Vagina (tissue), 2 donors: Measurements from ENCODE around the gene CXCL11.

Experiments used
- POLR2A ChIP-seq, 2 donors: fragments of 450-650 bp; IDR thresholded peaks; one replicate each; pipeline ENCODE4 v1.6.1; 2017; ENCODE audit warnings: antibody characterized with exemption in 2 of 2, mild to moderate bottlenecking in 2 of 2, moderate library complexity in 2 of 2
- POLR2AphosphoS5 ChIP-seq, 2 donors: sonication (generic); formaldehyde crosslinking; IDR thresholded peaks; one replicate each; pipeline ENCODE4 v1.9.0; 2017; ENCODE audit warnings: antibody characterized with exemption in 2 of 2, mild to moderate bottlenecking in 2 of 2, low read depth in 1 of 2; ENCODE audit not compliant: insufficient read depth in 1 of 2
- TF ChIP-seq, protein P1 (sequence below), 3 experiments: fragments of 450-650 bp in 2 of 3; fragments of 200-600 bp in 1 of 3; sonication (generic) in 1 of 3; IDR thresholded peaks; one replicate each; pipeline ENCODE4 v1.5.1; 2017 to 2019; ENCODE audit warnings: antibody characterized with exemption in 3 of 3, mild to moderate bottlenecking in 2 of 3, moderate library complexity in 2 of 3

DNA sequence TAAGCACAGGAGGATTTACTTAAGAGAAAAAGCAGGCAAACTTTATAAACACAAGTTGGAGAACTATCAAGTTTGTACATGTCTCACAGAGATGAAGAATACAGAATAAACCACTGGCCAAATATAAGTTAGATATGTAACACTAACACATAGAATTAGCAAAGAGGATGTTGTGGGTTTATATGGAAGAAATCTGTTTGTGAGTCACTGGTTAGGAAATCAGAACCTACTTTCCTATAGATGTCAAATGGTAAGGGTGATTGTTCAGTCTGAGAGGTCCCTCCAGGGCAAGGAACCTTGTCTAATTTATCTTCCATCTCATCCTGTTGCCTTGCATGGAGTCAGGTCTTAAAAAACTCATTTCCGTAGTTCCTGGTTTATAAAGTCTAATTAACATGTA lies 23.9 kb upstream of the CXCL11 start:
- TF ChIP-seq, protein P1, sequence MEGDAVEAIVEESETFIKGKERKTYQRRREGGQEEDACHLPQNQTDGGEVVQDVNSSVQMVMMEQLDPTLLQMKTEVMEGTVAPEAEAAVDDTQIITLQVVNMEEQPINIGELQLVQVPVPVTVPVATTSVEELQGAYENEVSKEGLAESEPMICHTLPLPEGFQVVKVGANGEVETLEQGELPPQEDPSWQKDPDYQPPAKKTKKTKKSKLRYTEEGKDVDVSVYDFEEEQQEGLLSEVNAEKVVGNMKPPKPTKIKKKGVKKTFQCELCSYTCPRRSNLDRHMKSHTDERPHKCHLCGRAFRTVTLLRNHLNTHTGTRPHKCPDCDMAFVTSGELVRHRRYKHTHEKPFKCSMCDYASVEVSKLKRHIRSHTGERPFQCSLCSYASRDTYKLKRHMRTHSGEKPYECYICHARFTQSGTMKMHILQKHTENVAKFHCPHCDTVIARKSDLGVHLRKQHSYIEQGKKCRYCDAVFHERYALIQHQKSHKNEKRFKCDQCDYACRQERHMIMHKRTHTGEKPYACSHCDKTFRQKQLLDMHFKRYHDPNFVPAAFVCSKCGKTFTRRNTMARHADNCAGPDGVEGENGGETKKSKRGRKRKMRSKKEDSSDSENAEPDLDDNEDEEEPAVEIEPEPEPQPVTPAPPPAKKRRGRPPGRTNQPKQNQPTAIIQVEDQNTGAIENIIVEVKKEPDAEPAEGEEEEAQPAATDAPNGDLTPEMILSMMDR (IDR thresholded peaks at IDR 0.05): no peak
- TF ChIP-seq POLR2AphosphoS5 (IDR thresholded peaks at IDR 0.05; ENCODE audit: insufficient read depth in 1 of 2, low read depth in 1 of 2): no peak
- TF ChIP-seq POLR2A (IDR thresholded peaks at IDR 0.05): no peak
